ENCODE data around the gene WNK2.

The WNK2 gene

DNA sequence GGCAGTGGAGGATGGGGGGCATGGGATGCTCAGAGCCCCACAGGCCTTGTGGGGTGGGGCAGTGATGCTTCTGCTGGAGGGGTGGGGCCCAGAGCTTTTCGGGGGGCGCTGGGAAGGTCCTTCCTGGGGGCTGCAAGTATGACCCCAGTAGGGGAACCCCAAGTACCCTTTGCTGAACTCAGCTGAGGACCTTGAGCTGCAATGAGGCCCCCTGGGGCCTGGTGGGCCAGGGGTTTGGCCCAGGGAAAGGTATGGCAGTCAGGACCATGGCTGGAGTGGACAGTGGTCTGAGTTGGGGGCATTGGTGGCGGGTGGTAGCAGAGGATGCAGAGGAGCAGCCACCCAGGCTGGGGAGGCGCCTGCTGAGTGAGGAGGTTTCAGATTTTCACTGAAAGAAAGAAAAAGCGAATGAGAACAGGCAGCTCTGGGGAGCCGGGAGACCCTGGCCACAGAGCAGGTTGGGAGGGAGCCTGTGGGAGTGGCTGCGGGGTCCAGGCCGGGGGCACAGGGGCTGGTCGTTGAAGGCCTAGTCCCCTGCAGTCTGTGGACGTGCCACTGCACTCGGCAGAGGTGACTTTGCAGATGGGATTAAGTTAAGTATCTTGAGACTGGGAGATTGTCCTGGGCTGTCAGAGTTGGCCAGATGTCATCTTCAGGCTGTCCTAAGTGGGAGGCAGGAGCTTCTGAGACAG is 19.2 kb downstream of the WNK2 start:
- DNase-seq: no peak

DNA sequence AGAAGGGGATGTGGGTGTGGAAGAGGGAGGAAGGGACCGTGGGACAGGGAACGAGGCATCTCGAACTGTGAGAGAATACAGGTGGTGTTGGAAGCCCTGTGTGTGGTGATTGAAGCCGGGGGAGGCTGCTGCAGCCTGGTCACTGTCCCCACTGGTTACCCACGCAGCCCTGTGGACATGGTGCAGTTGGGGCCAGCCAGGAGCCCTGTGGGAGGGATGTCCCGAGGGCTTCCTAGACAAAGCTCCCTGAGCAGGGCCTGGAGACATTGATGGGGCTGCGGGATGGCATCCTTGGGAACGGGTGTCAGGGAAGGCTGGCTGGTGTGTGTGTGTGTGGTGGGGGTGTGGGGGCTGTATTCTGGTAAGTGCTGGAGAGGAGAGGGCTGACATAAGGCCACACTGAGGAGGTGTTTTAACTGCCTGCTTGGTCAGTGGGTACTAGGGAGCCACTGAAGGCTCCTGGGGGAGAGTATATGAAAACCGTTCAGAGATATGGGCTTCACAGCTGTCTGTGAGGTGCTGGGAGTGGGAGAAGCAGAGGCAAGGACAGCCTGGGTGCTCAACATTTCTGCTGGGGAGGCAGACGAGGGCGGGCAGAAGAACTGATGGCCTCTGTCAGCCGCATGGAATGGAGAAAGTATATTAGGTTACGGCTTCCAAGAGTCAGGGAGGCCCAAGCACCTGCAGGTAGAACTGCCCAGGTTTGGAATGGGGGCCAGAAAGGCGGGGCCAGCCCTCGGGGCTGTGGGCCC is 20.0 kb downstream of the WNK2 start:
- no peak for DNase-seq

- no peak for DNase-seq
Measured at GRCh38 chr9:93204470-93205043, 20.6 kb downstream of the WNK2 start.

DNA sequence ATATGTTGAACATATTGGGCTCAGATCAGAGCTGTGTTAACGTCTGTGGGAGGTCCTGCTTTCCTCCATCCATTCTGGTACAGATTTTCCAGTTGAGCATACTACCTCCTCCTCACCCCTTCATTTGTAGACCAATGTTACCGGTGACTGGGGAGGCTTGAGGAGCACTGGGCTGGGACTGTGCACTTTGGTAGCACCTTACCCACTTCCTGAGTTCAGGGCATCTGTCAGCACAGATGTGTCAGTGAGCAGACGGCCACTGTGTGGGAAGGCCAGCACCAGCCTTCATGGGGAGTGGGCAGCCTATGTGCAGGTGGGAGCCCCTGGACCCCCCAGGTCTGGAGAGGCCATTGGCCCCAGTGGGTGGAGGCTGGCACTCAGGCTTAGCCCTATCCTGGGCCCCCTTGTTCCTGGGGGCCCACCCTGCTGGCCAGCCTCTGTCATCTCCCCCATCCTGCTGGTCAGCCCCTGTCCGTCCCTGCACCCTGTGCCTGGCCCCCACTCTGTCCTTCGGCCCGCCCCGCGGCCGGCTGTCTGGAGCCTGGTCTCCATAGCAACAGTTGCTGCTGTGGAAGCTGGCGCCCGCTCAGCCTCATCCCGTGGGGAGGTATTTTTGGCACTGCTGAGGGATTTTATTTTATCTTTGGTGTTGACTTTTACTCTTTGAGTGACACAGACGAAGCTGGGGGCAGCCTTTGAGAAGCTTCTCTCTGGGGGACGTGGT is 21.3 kb downstream of the WNK2 start:
- no peak for DNase-seq

DNA sequence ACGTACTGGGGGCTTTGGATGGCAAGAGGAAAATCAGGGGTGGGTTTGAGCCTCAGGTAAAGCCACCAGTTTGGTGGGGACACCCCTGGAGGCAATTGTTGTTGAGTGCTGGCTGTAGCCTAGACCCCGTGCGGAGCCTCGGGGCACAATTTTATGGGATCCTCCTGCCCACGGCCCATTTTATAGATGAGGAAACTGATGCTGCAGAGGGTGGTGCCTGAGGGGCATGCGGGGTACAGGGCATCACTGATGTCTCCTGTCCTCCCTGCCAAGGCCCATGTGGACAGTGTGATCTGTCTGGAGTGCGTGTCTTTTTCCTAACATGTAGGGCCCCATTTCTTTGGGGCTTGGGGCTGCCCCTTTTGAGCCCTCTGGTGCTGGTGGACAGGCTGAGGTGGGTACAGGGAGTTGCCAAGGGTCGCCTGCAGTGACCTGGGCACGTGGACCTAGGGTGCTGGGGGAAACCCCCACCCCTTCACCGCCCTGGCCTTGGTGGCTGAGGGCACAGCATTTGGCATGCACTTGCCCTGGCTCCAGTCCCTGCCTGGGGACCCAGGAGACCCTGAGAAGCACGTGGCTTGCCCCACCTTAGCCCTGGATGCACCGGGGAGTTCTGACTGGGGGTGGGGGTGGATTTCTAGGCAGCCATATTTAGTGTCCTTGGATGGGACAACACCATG is 22.1 kb downstream of the WNK2 start:
- no peak for DNase-seq

DNA sequence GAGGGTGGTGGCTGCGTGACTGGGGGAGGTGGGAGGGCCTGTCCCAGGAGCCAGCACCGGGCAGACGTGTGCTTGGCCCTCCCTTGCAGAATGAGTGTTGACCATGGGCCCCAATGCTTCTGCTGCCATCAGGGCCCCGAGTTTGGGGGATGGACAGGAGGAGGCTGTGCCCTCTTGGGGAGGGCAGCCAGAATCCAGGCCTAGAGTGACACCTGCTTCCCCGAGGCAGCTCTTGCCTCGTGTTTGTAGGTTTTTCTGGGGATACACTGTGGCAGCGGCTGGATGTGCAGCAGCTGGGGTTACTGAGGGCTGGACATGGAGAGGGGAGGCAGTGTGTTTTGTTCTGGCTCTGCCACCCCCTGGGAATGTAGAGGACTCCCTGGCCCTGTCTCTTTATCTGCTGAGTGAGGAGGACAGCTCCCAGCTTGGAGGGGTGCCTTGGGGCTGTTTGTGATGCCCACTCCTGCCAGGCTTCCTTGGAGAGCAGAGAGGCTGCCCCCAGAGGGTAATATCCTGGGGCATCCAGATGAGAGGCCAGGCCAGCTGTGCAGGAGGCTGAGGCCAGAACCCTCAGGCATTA is 22.7 kb downstream of the WNK2 start:
- no peak for DNase-seq

DNA sequence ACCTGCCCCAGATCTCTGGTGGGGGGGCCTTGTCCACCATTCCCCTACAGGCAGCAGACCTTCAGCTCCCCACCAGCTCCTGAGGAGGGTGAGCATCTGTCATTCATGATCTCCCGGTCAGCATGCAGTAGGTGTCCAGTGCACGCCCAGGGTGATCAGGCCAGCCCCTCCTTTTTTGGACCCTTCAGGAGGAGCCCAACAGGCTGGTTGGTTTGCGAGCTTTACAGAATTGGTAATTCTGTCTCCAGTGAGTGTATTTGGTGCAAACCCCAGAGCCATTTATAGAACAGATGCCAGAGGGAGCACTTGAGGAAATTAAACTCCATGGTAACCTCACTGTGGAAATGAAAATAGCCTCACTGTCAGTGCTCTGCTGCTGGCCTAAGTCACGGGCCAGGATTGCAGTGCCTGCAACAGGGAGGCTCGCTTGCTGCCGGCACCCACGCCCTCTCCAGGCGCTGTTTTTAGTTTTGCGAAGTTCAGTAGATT is 23.4 kb downstream of the WNK2 start:
- DNase-seq: no peak

- no peak for DNase-seq
Measured at GRCh38 chr9:93207860-93208734, 24.2 kb downstream of the WNK2 start.

DNA sequence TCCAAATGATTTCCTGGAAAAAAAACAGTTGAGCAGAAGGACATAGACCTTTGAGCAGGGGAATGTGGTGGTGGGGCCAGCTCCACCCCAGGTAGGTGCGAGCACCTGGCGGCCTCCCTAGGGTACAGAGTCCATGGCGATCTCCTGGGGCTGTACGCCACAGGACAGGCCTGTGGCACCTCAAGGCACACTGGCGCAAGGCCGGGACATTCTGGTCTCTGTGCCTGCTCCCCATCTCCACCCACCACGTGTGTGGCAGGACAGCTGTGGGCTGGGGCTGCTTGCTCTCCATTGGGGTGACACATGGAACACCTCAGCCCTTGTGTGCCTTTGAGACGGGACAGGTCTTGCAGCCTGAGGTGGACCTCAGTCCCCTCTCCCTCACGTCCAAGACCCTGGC is 25.2 kb downstream of the WNK2 start:
- DNase-seq: no peak

- no peak for DNase-seq
Measured at GRCh38 chr9:93209576-93210323, 25.8 kb downstream of the WNK2 start.

GRCh38 chr9:93210324-93210973 is 26.5 kb downstream of the WNK2 start:
- no peak for DNase-seq

- no peak for DNase-seq
Measured at GRCh38 chr9:93210974-93211653, 27.2 kb downstream of the WNK2 start.

GRCh38 chr9:93211654-93212001 is 27.7 kb downstream of the WNK2 start:
- no peak for DNase-seq

DNA sequence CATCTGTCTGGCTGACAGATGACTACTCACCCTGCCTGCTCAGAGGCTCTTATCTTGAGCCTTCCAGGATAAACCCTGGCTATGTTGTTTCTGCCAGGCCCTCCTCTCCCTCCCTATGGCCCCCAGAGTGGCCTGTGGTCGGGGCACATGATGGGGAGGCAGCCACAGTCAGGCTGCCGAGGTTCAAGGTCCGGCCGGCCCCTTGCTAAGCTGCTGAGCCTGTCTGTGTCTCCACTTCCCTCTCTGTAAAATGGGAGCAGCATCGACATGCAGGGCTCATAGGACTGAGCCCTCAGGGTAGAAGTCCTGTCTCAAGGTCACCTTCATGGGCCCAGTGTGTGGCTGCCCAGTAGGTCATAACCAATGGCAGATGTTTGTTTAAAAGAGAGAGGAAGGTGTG is 28.5 kb downstream of the WNK2 start:
- DNase-seq: no peak

DNA sequence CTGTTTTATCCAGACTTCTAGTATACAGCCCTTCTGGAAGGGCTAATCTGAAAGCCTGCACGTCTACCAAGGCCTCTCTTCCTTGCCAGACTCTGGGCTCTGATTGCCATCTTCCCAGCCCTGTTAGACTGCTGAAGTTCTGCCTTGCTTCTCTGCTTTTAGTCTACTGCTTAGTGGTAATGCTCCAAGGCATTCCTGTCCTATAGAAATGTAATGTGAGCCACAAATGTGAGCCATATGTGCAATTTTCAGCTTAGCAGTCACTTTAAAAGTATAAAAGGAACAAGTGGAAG is 32.1 kb downstream of the WNK2 start:
- no peak for DNase-seq

DNA sequence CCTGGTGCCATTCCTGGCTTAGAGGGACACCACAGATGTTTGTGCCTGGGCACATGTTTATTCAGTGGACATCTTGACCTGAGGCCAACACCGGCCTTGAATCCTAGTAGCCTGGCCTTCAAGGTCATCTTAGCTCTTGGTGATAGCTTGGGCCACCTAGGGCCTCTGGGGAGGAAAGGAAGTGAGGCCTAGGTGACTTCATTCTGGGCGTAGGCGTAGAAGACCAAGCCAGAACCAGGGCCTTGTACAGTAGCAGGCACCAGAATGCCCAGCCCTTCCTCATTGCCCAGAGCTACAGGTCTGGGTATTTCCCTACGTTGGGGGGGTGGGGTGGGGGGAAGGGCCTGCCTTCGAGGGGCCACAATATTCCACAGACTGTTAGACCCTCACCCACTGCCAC is 33.8 kb downstream of the WNK2 start:
- no peak for DNase-seq

DNA sequence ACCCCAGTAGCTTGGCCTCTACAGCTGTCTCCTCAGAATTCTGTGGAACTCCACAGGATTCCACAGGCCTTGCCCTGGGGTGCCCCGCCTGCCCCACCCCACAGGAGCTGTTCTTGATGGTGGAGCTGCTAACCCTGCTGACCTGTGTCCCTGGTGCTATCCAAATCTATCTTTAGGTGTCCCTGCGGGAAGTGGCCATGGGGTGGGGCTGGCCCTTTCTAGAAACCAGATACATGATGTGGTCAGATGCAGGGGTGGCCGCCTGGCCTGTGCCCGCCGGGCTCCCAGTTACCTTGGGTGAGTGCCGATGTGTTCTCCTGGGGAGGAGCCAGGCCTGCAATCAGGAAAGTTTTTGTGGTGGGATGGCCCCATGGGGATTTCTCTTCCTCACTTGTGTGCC is 34.2 kb downstream of the WNK2 start:
- no peak for DNase-seq

DNA sequence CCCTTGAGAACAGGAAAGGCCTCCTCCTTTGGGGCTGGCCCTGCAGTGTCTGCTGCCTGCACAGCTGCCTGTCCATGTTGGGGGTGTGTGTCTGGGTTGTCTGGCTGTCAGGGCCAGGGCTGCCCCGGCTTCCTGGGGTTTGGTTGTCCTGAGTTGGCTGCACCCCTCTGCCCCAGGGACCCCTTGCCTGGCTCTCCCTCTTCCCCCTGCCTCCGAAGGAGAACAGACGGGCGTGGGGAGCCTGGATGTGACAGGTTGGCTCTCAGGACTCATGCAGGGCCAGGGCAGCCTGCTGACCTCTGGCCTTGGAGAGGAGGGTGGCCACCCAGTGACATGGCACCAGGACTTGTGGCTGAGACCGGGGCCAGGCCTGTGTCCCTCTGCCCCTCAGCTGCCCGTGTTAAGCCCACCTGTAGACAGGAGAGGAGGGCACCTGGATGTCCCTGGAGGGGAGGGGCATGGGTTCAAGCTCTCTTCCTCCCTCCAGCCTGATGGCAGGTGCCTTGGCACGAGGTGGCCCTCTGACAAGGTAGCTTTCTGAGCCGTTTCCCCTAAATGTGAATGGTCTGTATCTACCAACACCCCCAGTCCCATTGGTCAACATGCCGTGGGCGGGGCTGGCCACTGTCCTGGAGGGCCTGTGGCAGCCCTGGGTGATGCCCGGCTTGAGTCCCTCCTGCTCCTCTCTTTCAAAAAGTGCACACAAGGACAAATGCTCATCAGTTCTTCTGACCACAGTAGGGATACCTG is 34.9 kb downstream of the WNK2 start:
- no peak for DNase-seq

- DNase-seq: no peak
Measured at GRCh38 chr9:93219692-93220091, 35.8 kb downstream of the WNK2 start.

All from activated naive CD4-positive, alpha-beta T cell (primary cell).